DMS114 treated with DMSO at 0.1 percent for 48 hours (cell line): ENCODE data around the gene CH25H.

Experiments used
- DNase-seq: peaks from one replicate; lab custom pipeline; 2025; ENCODE audit not compliant: unreplicated experiment; lab: John Stamatoyannopoulos, UW

The CH25H gene

DNA sequence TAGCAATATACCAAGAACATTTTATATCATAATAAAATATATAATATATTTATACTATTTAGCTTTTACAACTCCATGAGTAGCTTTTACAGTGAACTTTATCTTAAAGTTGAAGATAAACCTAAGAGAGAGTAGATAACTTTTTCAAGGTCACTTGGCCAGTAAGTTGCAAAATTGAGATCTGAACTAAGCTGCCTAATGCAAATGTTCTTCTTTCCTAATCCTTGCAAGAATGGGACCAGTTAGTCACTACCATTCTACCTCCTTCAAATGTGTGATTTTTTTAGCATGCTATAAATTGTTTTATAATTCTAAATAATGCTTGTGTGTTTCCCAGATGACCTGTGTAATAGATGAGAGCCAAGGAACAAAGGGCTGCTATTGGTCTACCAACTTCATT, 47.8 kb downstream of the CH25H start:
- DNase-seq = no peak

DNA sequence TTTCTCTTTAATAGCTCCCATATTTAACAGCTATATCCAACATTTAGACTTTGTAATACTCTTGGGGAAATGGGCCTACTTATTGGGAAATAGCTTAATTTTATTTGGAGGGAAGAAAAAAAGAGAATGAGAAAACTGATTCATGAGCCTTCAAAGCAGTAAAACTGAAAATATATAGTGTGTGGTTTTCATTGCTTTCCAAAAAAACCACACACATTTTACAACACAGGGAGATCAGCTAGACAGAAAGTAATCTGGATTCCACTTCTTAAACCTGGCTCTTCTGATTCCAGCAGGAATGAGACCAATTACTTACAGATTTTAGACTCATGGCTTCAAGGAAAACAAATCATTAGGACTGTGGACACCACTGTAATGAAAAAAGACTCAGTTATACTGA, 48.7 kb downstream of the CH25H start:
- no peak for DNase-seq

DNA sequence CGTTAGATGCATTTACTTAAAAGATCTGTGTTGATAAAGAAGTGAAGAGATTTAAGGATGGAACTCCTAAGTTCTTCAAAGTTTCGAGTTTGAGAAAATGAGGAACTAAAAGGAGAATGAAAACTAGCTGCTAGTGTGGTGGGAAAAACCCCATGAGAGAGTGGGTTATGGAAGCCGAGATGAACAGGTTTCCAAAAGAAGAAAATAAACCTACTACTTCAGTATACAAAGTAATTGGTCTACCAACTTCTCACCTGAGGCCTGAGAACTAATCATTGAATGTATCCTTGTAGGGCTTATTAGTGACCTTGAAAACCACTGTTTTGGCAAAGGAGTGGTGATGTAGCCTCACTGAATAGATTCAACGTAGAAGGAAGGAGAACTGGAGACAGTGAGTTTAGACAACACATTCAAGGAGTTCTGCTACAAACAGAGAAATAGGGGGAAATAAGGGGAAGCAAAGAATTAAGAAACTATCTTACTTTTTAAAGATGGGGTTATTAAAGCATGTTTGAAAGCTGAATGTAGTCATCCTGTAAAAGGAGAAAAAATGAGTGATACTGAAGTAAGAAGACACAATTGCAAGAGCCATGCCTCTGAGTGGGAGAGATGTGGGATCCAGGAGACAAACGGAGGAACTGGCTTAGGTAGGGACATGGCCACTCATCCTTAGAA, 50.8 kb downstream of the CH25H start:
- DNase-seq = no peak
